Fibroblast of mammary gland (primary cell): Measurements from ENCODE around the gene GKAP1.
"Not testable (repeated sequence)": the region's sequence is repeated elsewhere in the genome, so short reads cannot be mapped to it uniquely, and the experiment has no call there.

Experiments
- DNase-seq: peaks from one replicate; pipeline ENCODE4 v3.0.0-alpha.2; 2010; ENCODE audit warnings: low read depth
- H3K4me3 ChIP-seq: 2 replicates; pipeline ENCODE4 v1.5.1; 2011; ENCODE audit warnings: low read depth, mild to moderate bottlenecking, low read length, moderate library complexity; ENCODE audit not compliant: control insufficient read depth
- TF ChIP-seq, protein P1 (sequence below): conservative IDR thresholded peaks from 2 replicates; pipeline ENCODE4 v1.5.1; 2011; ENCODE audit warnings: low read depth, low read length, inconsistent platforms; ENCODE audit not compliant: control insufficient read depth, insufficient read depth

The GKAP1 gene

DNA sequence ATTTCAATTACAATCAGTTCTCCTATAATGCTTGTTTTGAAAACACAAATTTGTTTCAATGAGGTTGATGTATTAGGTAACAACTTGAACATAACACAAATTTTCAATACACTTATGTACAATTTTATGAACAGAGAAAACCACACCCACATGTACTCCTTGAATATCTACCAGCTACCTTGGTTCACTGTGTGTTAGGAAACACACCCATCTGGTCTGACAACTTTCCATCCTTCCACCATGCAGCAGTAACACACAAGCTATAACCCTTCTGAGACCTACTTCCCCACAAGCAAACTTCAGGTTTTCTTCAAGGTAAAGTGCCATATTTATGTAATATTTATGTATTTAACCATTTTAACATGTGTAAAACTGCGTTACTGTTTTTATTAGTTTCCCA is 73.4 kb downstream of the GKAP1 start:
- no peak for DNase-seq
- no peak overlapping the region for H3K4me3 ChIP-seq
- TF ChIP-seq, protein P1, sequence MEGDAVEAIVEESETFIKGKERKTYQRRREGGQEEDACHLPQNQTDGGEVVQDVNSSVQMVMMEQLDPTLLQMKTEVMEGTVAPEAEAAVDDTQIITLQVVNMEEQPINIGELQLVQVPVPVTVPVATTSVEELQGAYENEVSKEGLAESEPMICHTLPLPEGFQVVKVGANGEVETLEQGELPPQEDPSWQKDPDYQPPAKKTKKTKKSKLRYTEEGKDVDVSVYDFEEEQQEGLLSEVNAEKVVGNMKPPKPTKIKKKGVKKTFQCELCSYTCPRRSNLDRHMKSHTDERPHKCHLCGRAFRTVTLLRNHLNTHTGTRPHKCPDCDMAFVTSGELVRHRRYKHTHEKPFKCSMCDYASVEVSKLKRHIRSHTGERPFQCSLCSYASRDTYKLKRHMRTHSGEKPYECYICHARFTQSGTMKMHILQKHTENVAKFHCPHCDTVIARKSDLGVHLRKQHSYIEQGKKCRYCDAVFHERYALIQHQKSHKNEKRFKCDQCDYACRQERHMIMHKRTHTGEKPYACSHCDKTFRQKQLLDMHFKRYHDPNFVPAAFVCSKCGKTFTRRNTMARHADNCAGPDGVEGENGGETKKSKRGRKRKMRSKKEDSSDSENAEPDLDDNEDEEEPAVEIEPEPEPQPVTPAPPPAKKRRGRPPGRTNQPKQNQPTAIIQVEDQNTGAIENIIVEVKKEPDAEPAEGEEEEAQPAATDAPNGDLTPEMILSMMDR: no peak

DNA sequence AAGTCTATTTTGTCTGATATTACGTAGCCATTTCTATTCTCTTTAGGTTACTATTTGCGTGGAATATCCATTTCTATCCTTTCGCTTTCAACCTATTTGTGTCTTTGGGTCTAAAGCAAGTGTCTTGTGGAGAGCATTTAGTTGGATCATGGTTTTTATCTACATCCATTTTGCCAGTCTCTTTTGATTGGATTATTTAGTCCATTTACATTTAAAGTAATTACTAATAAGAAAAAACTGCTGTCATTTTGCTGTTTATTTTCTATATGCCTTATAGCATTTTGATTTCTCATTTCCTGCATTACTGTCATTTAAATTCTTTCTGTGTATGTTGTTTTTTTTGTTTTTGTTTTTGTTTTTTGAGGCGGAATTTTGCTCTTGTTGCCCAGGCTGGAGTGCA is 83.8 kb downstream of the GKAP1 start:
- no peak overlapping the region for H3K4me3 ChIP-seq
- TF ChIP-seq, protein P1: no peak
- DNase-seq: no peak

DNA sequence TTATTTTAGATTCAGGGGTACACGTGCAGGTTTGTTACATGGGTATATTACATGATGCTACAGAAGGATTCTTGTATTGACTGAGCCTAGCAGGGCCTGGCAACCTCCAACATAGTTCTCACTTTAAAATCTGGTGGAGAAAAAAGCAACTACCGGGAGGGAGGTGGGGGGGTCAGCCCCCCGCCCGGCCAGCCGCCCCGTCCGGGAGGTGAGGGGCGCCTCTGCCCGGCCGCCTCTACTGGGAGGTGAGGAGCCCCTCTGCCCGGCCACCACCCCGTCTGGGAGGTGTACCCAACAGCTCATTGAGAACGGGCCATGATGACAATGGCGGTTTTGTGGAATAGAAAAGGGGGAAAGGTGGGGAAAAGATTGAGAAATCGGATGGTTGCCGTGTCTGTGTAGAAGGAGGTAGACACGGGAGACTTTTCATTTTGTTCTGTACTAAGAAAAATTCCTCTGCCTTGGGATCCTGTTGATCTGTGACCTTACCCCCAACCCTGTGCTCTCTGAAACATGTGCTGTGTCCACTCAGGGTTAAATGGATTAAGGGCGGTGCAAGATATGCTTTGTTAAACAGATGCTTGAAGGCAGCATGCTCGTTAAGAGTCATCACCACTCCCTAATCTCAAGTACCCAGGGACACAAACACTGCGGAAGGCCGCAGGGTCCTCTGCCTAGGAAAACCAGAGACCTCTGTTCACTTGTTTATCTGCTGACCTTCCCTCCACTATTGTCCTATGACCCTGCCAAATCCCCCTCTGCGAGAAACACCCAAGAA is 88.8 kb downstream of the GKAP1 start:
- H3K4me3 ChIP-seq, DNase-seq: not testable (repeated sequence)

DNA sequence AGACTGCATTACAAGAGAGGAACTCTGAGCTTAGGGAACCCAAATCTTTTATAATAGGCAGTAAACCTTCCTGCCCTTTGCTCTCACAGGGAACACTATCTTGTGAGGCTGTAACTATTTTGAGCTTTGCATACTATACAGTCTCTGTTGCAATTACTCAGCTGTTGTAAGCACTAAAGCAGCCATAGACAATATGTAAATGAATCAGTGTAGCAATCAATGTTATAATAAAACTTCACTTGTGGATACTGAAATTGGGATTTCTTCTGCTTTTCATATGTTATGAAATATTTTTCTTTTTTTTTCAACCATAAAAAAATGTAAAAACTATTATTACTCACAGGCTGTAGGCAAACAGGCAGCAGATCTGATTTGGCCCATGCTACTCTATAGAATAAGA is 93.1 kb downstream of the GKAP1 start:
- H3K4me3 ChIP-seq: no peak overlapping the region
- no peak for DNase-seq
- TF ChIP-seq, protein P1: no peak

DNA sequence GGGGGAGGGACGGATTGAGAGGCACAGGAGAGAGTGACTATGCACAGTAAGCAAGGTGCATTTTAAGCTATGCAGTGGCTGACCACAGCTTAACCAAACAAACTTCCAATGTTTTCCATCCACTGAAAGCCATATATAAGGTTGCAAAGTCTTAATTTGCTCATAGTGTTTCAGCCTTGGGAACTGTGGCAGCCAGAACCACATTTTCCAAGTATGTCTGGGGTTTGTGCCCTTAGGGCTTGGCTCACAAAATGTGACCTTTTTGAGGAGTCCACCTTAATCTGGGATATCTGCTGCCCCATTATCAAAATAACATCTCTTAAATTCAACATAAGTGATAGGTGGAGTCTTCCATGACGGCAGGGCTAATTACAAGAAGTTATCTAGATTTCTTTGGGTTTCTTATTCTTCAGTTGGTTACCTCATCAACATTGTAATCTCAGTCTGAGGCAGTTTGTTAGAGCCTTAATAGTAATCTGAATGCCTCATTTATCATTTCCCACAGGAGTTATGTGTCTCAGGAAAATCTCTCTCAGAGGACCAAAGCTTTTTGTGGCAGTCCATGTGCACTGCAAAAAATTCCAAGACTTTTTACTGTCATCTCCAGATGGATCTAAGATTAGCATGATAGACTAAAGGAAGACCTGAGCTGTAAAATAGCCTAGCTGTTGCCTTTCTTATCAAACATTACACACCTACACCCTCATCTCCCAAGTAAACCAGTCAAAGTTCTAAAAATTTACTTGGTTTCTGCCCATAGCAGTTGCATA is 94.7 kb downstream of the GKAP1 start:
- DNase-seq: no peak
- TF ChIP-seq, protein P1: no peak
- no peak overlapping the region for H3K4me3 ChIP-seq

DNA sequence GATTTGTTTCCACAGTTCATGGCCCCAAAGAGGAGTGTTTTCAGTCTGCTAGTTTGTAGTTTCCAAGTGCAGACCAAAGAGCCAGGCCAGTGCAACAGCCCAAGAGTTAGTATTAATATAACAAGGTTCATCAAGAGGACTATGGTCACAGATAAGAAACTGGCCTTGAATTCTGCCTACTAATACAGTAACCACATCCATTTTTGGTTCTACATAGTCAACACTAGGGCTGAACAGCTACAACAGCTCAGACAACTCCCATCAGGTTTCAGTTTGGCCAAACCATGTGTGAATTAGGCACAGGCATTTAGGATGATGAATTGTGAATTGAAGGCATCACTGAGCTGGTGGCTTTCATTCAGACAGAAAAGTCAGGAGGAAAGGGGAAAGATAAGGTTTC is 96.1 kb downstream of the GKAP1 start:
- TF ChIP-seq, protein P1: no peak
- no peak overlapping the region for H3K4me3 ChIP-seq
- no peak for DNase-seq

DNA sequence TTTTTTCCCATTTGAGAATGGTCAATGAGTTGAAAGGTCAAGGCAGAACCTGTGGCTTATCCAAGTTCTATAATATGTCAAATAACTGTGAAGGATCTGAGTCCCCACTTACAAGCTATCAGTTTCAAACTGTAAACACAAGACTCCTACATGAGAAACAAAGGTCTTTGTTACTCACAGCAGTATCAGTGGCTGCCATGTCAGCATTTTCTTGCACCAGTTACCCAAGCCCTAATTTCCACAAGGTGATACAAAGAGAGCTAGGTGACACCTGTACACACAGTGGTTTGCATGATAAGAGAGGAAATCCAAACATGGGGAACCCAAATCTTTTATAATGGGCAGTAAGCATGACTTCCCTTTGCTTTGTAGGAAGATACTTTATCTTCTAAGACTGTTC is 101.8 kb downstream of the GKAP1 start:
- no peak overlapping the region for H3K4me3 ChIP-seq
- no peak for DNase-seq
- TF ChIP-seq, protein P1: no peak
